WTC11 (cell line): ENCODE measurements around the gene CD34. TPM values are rescaled to one million over a fixed set of nuclear protein-coding genes. Genes with fewer than 3 reads are reported as not detected.

Experiments
- ATAC-seq: fragments of 200-7000 bp; cut with Tn5 transposase; 2 replicates; pipeline ENCODE4 v1.10.0; 2021; ENCODE audit warnings: mild to moderate bottlenecking, moderate library complexity
- CTCF ChIA-PET: fragments of 300-600 bp; sonication (Branson Sonifier 250); formaldehyde crosslinking; loops from one replicate; lab custom pipeline; 2021; ENCODE audit warnings: antibody characterized with exemption; lab: Charles Lee
- POLR2A ChIA-PET: fragments of 350-600 bp; sonication (Branson Sonifier 250); formaldehyde crosslinking; loops from one replicate; lab custom pipeline; 2021; ENCODE audit warnings: antibody characterized with exemption; lab: Charles Lee
- DNase-seq: peaks from one replicate; pipeline ENCODE4 v3.0.0; 2021; ENCODE audit warnings: low spot score
- H3K27ac Mint-ChIP-seq: 2 replicates; pipeline ENCODE4 v1.8.0; 2021; ENCODE audit warnings: mixed read lengths
- H3K27me3 Mint-ChIP-seq: 2 replicates; pipeline ENCODE4 v1.8.0; 2021; ENCODE audit warnings: low read depth, mild to moderate bottlenecking, moderate library complexity, mixed read lengths
- H3K36me3 Mint-ChIP-seq: 2 replicates; pipeline ENCODE4 v1.8.0; 2021; ENCODE audit warnings: mixed read lengths
- H3K4me1 Mint-ChIP-seq: 2 replicates; pipeline ENCODE4 v1.8.0; 2022; ENCODE audit warnings: mixed read lengths
- H3K4me3 Mint-ChIP-seq: 2 replicates; pipeline ENCODE4 v1.8.0; 2021; ENCODE audit warnings: mild to moderate bottlenecking, moderate library complexity, mixed read lengths
- H3K9me3 Mint-ChIP-seq: 2 replicates; pipeline ENCODE4 v1.8.0; 2021; ENCODE audit warnings: mixed read lengths
- ATF1 ChIP-seq: sonication (generic); formaldehyde crosslinking; IDR thresholded peaks from 2 replicates; pipeline ENCODE4 v1.8.1; 2023; ENCODE audit warnings: mild to moderate bottlenecking, moderate library complexity, missing genetic modification reagents
- EMX1 ChIP-seq: fragments of 250-450 bp; sonication (Bioruptor Pico); IDR thresholded peaks from 2 replicates; pipeline ENCODE4 v1.8.0; 2021; ENCODE audit warnings: mild to moderate bottlenecking
- JUN ChIP-seq: sonication (generic); formaldehyde crosslinking; IDR thresholded peaks from 2 replicates; pipeline ENCODE4 v1.8.0; 2023; ENCODE audit warnings: mild to moderate bottlenecking, missing genetic modification reagents
- NFATC4 ChIP-seq: fragments of 250-450 bp; sonication (Bioruptor Pico); IDR thresholded peaks from 2 replicates; pipeline ENCODE4 v1.9.0; 2021; ENCODE audit warnings: mild to moderate bottlenecking
- NR2C2 ChIP-seq: sonication (generic); formaldehyde crosslinking; IDR thresholded peaks from 2 replicates; pipeline ENCODE4 v1.8.0; 2022; ENCODE audit warnings: mild to moderate bottlenecking, missing genetic modification reagents
- OVOL2 ChIP-seq: fragments of 250-450 bp; sonication (Bioruptor Pico); IDR thresholded peaks from 2 replicates; pipeline ENCODE4 v1.9.0; 2021; ENCODE audit warnings: mild to moderate bottlenecking, borderline replicate concordance
- RELA ChIP-seq: sonication (generic); formaldehyde crosslinking; IDR thresholded peaks from 2 replicates; pipeline ENCODE4 v1.8.1; 2022; ENCODE audit warnings: missing genetic modification reagents, mild to moderate bottlenecking, borderline replicate concordance
- ZBTB21 ChIP-seq: sonication (generic); formaldehyde crosslinking; IDR thresholded peaks from 2 replicates; pipeline ENCODE4 v1.8.1; 2023; ENCODE audit warnings: mild to moderate bottlenecking, missing genetic modification reagents, borderline replicate concordance
- ZNF232 ChIP-seq: sonication (generic); formaldehyde crosslinking; IDR thresholded peaks from 2 replicates; pipeline ENCODE4 v1.8.0; 2022; ENCODE audit warnings: mild to moderate bottlenecking, missing genetic modification reagents
- ZNF263 ChIP-seq: sonication (generic); formaldehyde crosslinking; IDR thresholded peaks from 2 replicates; pipeline ENCODE4 v1.8.1; 2022; ENCODE audit warnings: low read depth, mild to moderate bottlenecking, moderate library complexity, missing genetic modification reagents
- total RNA-seq: library from RNA; stranded (reverse); gene quantifications from 3 replicates; pipeline ENCODE4 v1.2.3, GENCODE V29; 2021
- TF ChIP-seq, protein P1 (sequence below): sonication (generic); formaldehyde crosslinking; IDR thresholded peaks from 2 replicates; pipeline ENCODE4 v1.8.0; 2023; ENCODE audit warnings: mild to moderate bottlenecking, missing genetic modification reagents
- TF ChIP-seq, protein P2 (sequence below): sonication (generic); formaldehyde crosslinking; IDR thresholded peaks from 2 replicates; pipeline ENCODE4 v1.8.0; 2023; ENCODE audit warnings: missing genetic modification reagents, mild to moderate bottlenecking, borderline replicate concordance
- TF ChIP-seq, protein P3 (sequence below): sonication (generic); formaldehyde crosslinking; conservative IDR thresholded peaks from 2 replicates; pipeline ENCODE4 v1.8.1; 2023; ENCODE audit warnings: mild to moderate bottlenecking, low read depth, missing genetic modification reagents, moderate library complexity
- TF ChIP-seq, protein P4 (sequence below): sonication (generic); formaldehyde crosslinking; IDR thresholded peaks from 2 replicates; pipeline ENCODE4 v1.8.0; 2022; ENCODE audit warnings: missing genetic modification reagents
- TF ChIP-seq, protein P5 (sequence below): sonication (generic); formaldehyde crosslinking; IDR thresholded peaks from 2 replicates; pipeline ENCODE4 v1.8.1; 2022; ENCODE audit warnings: low read depth, mild to moderate bottlenecking, moderate library complexity, missing genetic modification reagents, borderline replicate concordance
- TF ChIP-seq, protein P6 (sequence below): sonication (generic); formaldehyde crosslinking; IDR thresholded peaks from 2 replicates; pipeline ENCODE4 v1.8.1; 2022; ENCODE audit warnings: low read depth, missing genetic modification reagents, borderline replicate concordance
- TF ChIP-seq, protein P7 (sequence below): sonication (generic); formaldehyde crosslinking; IDR thresholded peaks from 2 replicates; pipeline ENCODE4 v1.8.1; 2023; ENCODE audit warnings: mild to moderate bottlenecking, moderate library complexity, missing genetic modification reagents

CD34 gene
- total RNA-seq, 1 experiment from 2014 or later: 0.35 TPM

DNA sequence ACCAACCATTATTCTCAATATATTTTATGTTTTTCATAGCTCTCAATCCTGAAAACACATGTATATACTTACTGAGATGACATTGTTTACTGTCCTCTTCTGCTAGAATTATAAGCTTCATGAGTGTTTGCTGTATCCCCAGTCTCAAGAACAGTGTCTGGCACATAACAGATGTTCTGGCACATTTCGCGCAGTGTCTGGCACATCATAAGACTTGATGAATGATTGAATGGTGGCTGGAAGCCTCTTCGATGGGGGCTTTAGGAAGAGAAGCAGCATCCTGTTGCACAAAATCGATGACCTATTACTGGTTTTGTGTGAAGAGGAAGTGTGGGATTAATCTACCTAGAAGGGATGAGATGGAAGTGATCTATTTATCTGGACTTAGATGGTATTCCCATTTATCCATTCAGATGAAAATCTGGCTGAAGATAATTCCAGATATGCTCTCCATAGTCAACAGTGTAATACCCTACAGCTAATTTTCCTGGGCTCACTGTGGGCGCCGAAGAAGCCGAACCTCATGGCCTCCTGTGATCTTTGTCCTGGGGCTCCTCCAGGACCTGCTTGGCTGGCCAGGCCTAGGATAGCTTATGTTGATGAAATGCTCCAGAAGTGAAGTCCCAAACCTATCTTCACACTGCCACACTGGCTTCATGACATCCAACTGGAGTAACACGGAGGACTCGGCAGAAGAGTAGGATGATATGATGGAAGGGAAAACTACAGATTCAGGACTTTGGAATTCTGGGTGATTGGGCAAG lies 26.5 kb downstream of the CD34 start:
- Mint-ChIP-seq H3K36me3 (no peaks in the 10 kb centered on the region), H3K27me3 (peaks cover 8% of the 10 kb centered on the region), H3K27ac (no peak overlapping the region), H3K9me3 (no peaks in the 10 kb centered on the region), H3K4me3 (no peak overlapping the region), H3K4me1 (peaks cover 7% of the 10 kb centered on the region; the same call in 1 of the 2 replicates)
- DNase-seq (no peak), ATAC-seq (no peak)
- POLR2A ChIA-PET: interaction anchor here (1.2 kb wide), 1 partner anchor 78 kb away, joined by 6 read pairs; no protein-coding TSS in a partner anchor
- TF ChIP-seq RELA (CRISPR knock-in tag): no peak
- TF ChIP-seq, protein P1, sequence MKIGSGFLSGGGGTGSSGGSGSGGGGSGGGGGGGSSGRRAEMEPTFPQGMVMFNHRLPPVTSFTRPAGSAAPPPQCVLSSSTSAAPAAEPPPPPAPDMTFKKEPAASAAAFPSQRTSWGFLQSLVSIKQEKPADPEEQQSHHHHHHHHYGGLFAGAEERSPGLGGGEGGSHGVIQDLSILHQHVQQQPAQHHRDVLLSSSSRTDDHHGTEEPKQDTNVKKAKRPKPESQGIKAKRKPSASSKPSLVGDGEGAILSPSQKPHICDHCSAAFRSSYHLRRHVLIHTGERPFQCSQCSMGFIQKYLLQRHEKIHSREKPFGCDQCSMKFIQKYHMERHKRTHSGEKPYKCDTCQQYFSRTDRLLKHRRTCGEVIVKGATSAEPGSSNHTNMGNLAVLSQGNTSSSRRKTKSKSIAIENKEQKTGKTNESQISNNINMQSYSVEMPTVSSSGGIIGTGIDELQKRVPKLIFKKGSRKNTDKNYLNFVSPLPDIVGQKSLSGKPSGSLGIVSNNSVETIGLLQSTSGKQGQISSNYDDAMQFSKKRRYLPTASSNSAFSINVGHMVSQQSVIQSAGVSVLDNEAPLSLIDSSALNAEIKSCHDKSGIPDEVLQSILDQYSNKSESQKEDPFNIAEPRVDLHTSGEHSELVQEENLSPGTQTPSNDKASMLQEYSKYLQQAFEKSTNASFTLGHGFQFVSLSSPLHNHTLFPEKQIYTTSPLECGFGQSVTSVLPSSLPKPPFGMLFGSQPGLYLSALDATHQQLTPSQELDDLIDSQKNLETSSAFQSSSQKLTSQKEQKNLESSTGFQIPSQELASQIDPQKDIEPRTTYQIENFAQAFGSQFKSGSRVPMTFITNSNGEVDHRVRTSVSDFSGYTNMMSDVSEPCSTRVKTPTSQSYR (CRISPR knock-in tag): no peak
- no peak for TF ChIP-seq ZNF263 (CRISPR knock-in tag)
- TF ChIP-seq, protein P2, sequence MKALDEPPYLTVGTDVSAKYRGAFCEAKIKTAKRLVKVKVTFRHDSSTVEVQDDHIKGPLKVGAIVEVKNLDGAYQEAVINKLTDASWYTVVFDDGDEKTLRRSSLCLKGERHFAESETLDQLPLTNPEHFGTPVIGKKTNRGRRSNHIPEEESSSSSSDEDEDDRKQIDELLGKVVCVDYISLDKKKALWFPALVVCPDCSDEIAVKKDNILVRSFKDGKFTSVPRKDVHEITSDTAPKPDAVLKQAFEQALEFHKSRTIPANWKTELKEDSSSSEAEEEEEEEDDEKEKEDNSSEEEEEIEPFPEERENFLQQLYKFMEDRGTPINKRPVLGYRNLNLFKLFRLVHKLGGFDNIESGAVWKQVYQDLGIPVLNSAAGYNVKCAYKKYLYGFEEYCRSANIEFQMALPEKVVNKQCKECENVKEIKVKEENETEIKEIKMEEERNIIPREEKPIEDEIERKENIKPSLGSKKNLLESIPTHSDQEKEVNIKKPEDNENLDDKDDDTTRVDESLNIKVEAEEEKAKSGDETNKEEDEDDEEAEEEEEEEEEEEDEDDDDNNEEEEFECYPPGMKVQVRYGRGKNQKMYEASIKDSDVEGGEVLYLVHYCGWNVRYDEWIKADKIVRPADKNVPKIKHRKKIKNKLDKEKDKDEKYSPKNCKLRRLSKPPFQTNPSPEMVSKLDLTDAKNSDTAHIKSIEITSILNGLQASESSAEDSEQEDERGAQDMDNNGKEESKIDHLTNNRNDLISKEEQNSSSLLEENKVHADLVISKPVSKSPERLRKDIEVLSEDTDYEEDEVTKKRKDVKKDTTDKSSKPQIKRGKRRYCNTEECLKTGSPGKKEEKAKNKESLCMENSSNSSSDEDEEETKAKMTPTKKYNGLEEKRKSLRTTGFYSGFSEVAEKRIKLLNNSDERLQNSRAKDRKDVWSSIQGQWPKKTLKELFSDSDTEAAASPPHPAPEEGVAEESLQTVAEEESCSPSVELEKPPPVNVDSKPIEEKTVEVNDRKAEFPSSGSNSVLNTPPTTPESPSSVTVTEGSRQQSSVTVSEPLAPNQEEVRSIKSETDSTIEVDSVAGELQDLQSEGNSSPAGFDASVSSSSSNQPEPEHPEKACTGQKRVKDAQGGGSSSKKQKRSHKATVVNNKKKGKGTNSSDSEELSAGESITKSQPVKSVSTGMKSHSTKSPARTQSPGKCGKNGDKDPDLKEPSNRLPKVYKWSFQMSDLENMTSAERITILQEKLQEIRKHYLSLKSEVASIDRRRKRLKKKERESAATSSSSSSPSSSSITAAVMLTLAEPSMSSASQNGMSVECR: no peak
- TF ChIP-seq, protein P3, sequence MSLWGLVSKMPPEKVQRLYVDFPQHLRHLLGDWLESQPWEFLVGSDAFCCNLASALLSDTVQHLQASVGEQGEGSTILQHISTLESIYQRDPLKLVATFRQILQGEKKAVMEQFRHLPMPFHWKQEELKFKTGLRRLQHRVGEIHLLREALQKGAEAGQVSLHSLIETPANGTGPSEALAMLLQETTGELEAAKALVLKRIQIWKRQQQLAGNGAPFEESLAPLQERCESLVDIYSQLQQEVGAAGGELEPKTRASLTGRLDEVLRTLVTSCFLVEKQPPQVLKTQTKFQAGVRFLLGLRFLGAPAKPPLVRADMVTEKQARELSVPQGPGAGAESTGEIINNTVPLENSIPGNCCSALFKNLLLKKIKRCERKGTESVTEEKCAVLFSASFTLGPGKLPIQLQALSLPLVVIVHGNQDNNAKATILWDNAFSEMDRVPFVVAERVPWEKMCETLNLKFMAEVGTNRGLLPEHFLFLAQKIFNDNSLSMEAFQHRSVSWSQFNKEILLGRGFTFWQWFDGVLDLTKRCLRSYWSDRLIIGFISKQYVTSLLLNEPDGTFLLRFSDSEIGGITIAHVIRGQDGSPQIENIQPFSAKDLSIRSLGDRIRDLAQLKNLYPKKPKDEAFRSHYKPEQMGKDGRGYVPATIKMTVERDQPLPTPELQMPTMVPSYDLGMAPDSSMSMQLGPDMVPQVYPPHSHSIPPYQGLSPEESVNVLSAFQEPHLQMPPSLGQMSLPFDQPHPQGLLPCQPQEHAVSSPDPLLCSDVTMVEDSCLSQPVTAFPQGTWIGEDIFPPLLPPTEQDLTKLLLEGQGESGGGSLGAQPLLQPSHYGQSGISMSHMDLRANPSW (CRISPR knock-in tag): no peak
- TF ChIP-seq JUN (CRISPR knock-in tag): no peak
- TF ChIP-seq, protein P4, sequence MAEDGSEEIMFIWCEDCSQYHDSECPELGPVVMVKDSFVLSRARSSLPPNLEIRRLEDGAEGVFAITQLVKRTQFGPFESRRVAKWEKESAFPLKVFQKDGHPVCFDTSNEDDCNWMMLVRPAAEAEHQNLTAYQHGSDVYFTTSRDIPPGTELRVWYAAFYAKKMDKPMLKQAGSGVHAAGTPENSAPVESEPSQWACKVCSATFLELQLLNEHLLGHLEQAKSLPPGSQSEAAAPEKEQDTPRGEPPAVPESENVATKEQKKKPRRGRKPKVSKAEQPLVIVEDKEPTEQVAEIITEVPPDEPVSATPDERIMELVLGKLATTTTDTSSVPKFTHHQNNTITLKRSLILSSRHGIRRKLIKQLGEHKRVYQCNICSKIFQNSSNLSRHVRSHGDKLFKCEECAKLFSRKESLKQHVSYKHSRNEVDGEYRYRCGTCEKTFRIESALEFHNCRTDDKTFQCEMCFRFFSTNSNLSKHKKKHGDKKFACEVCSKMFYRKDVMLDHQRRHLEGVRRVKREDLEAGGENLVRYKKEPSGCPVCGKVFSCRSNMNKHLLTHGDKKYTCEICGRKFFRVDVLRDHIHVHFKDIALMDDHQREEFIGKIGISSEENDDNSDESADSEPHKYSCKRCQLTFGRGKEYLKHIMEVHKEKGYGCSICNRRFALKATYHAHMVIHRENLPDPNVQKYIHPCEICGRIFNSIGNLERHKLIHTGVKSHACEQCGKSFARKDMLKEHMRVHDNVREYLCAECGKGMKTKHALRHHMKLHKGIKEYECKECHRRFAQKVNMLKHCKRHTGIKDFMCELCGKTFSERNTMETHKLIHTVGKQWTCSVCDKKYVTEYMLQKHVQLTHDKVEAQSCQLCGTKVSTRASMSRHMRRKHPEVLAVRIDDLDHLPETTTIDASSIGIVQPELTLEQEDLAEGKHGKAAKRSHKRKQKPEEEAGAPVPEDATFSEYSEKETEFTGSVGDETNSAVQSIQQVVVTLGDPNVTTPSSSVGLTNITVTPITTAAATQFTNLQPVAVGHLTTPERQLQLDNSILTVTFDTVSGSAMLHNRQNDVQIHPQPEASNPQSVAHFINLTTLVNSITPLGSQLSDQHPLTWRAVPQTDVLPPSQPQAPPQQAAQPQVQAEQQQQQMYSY (CRISPR knock-in tag): no peak
- TF ChIP-seq EMX1 (CRISPR knock-in tag): no peak
- no peak for TF ChIP-seq ZBTB21 (CRISPR knock-in tag)
- TF ChIP-seq OVOL2 (CRISPR knock-in tag): no peak
- TF ChIP-seq, protein P5, sequence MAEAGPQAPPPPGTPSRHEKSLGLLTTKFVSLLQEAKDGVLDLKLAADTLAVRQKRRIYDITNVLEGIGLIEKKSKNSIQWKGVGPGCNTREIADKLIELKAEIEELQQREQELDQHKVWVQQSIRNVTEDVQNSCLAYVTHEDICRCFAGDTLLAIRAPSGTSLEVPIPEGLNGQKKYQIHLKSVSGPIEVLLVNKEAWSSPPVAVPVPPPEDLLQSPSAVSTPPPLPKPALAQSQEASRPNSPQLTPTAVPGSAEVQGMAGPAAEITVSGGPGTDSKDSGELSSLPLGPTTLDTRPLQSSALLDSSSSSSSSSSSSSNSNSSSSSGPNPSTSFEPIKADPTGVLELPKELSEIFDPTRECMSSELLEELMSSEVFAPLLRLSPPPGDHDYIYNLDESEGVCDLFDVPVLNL: no peak
- TF ChIP-seq NFATC4 (CRISPR knock-in tag): no peak
- TF ChIP-seq ATF1 (CRISPR knock-in tag): no peak
- TF ChIP-seq NR2C2: no peak
- TF ChIP-seq ZNF232 (CRISPR knock-in tag): no peak
- TF ChIP-seq, protein P6, sequence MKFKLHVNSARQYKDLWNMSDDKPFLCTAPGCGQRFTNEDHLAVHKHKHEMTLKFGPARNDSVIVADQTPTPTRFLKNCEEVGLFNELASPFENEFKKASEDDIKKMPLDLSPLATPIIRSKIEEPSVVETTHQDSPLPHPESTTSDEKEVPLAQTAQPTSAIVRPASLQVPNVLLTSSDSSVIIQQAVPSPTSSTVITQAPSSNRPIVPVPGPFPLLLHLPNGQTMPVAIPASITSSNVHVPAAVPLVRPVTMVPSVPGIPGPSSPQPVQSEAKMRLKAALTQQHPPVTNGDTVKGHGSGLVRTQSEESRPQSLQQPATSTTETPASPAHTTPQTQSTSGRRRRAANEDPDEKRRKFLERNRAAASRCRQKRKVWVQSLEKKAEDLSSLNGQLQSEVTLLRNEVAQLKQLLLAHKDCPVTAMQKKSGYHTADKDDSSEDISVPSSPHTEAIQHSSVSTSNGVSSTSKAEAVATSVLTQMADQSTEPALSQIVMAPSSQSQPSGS (CRISPR knock-in tag): no peak
- TF ChIP-seq, protein P7, sequence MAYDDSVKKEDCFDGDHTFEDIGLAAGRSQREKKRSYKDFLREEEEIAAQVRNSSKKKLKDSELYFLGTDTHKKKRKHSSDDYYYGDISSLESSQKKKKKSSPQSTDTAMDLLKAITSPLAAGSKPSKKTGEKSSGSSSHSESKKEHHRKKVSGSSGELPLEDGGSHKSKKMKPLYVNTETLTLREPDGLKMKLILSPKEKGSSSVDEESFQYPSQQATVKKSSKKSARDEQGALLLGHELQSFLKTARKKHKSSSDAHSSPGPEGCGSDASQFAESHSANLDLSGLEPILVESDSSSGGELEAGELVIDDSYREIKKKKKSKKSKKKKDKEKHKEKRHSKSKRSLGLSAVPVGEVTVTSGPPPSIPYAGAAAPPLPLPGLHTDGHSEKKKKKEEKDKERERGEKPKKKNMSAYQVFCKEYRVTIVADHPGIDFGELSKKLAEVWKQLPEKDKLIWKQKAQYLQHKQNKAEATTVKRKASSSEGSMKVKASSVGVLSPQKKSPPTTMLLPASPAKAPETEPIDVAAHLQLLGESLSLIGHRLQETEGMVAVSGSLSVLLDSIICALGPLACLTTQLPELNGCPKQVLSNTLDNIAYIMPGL (CRISPR knock-in tag): no peak
- TF ChIP-seq, all 79 proteins: peak for 0
- CTCF ChIA-PET: interaction anchor here (1.0 to 6.1 kb wide), 37 partner anchors 11 to 305 kb away, joined by 3 to 198 read pairs (median 7); partner anchors contain the start of gene CD34
